HG03354 (cell line): Measurements from ENCODE around the gene BEX5.
"Not testable (repeated sequence)": the region's sequence is repeated elsewhere in the genome, so short reads cannot be mapped to it uniquely, and the experiment has no call there.

Experiments used
- ATAC-seq: cut with Tn5 transposase; IDR thresholded peaks from one replicate; pipeline ENCODE4 v1.9.1; 2021; ENCODE audit warnings: mild to moderate bottlenecking; ENCODE audit not compliant: unreplicated experiment, poor library complexity, severe bottlenecking

The BEX5 gene

GRCh38 chrX:102155806-102156179, at the start of gene BEX5:
TSS of gene BEX5 (minus strand) at chrX:102155977. CDS start at chrX:102154265, 1,712 bp downstream.
- peak; percentile 97 for ATAC-seq

DNA sequence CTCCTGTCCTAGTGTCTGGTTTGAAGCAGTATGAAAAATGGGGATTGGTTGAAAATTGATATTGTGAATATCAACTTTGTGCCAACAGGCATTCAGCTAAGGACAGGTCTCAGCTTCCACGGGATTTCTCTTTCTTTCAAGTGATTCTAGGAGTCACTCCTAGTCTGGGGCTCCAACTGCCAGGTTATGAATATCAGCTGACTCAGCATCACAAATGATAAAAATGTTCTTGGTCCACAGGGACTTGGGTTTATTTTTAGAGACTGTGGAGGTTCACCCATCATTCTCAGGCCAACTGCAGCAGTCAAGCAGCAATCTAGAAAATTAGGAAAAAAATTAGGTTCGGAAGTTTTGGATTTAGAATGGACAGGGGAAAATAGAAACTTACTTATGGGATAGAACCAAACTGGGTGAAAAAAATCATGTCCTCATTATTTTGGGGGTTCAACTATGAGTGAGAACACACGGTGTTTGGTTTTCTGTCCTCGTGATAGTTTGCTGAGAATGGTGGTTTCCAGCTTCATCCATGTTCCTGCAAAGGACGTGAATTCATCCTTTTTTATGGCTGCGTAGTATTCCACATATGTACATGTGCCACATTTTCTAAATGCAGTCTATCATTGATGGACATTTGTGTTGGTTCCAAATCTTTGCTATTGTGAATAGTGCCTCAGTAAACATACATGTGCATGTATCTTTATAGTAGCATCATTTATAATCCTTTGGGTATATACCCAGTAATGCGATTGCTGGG, 30.4 kb upstream of the BEX5 start:
- ATAC-seq = no peak

- peak; percentile 40 for ATAC-seq
These were observed 624 bp downstream of the BEX5 start for GRCh38 chrX:102154900-102155805.

GRCh38 chrX:102154218-102154860, 1.4 kb downstream of the BEX5 start:
- peak; percentile 13 for ATAC-seq

DNA sequence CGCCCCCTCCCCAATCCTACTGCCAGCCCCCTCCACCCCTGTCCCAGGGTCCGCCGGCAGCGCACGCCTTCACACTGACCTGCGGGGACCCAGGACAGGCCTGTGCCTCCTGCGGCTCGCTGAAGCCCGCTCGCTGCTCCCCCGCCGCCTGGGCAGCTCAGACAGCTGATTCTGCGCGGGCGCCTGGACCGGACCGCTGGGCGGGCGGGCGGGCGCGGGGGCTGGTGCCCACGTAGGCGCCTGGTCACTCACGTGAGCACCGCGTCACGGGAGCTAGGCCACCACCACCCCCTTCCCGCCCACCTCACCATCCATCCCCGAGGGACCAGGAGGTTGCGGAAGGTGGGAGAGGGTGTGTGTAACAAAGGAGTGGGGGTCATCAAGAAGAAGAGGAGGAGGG, 13.5 kb downstream of the BEX5 start, which contains the start of gene TCEAL6:
Gene TCEAL6 (minus strand): TSS at position 208 of the 400 bp plus-strand sequence.
- not testable (repeated sequence) for ATAC-seq

DNA sequence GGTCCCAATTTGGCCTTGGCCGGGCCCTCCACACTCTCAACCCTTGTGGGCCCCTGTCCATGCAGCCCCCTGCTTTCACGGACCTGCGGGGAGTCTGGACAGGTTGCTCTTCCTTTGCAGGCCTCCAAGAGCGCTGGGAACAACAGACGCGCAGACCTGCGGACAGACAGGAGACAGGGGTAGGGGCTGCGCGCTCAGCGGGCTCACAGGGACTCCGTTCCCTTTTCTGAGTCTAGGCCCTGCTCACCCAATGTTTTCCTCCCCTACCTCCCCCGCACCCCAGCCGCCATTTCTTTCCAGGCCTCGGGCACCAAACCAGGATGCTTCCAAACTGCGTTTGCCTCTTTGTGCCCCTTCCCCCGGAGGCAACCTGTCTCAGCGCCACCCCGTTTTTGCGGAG, 14.1 kb downstream of the BEX5 start:
- ATAC-seq = not testable (repeated sequence)

DNA sequence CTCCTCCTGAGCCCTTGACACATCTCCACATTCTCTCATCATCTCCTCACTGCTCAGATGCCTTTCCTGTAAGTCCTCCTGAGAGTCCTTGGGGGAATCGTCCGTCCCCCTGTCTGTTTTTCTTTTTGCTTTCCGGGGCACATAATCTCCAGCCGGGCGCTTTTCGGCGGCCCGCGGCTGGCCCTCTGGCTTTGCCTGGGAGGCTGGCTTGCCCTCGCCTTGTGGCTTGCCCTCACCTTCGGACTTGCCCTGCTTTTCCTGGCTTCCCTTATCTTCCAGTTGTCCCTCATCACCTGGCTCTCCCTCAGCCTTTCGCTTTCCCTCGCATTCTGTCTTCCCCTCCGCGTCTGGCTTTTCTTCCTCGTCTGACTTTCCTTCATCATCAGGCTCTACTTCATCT, 14.9 kb downstream of the BEX5 start:
- ATAC-seq = not testable (repeated sequence)

- ATAC-seq = no peak
These were observed 17.7 kb downstream of the BEX5 start for GRCh38 chrX:102138064-102138463.

- ATAC-seq = no peak
These were observed 26.3 kb downstream of the BEX5 start for GRCh38 chrX:102129473-102129872.

- ATAC-seq = no peak
These were observed 28.9 kb downstream of the BEX5 start for GRCh38 chrX:102126863-102127262.

DNA sequence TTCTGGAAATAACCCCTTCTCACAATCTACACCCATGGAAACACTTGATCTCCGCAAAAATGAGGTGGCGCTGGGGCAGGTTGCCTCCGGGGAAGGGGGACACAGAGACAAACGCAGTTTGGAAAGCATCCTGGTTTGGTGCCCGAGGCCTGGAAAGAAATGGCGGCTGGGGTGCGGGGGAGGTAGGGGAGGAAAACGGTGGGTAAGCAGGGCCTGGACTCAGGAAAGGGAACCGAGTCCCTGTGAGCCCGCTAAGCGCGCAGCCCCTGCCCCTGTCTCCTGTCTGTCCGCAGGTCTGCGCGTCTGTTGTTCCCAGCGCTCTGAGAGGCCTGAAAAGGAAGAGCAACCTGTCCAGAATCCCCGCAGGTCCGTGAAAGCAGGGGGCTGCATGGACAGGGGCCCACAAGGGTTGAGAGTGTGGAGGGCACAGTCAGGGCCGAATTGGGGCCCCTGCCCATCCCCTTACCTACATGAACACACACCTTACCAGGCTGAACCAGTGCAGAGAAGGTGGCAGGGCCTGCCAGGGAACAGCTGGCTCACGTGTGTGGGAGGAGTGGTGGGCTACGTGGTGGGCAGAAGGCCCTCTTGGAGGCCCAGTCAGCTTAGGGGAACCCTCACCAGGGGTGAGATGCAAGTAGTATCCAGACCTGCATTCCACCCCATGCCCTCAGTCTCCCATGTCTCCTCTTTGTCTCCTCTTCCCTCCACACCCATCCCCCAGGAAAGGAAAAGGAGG, 29.5 kb downstream of the BEX5 start:
- not testable (repeated sequence) for ATAC-seq

DNA sequence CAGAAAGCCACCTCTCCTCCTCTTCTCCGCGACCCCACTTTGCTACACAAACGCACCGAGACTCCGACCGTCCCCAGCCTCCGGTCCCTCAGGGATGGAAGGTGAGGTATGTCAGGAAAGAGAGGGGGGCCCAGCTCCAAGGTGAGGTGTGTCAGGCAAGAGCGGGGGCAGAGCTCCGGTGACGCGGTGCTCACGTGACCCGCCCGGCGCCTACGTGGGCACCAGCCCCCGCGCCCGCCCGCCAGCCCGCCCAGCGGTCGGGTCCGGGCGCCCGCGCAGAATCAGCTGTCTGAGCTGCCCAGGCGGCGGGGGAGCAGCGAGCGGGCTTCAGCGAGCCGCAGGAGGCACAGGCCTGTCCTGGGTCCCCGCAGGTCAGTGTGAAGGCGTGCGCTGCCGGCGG, 30.3 kb downstream of the BEX5 start, which contains the start of gene TCEAL2:
Gene TCEAL2 (plus strand): TSS at position 244 of the 400 bp plus-strand sequence. CDS start 1,152 bp downstream, outside the sequence.
- ATAC-seq = not testable (repeated sequence)

- ATAC-seq = not testable (repeated sequence)
These were observed 30.8 kb downstream of the BEX5 start for GRCh38 chrX:102125014-102125413.

DNA sequence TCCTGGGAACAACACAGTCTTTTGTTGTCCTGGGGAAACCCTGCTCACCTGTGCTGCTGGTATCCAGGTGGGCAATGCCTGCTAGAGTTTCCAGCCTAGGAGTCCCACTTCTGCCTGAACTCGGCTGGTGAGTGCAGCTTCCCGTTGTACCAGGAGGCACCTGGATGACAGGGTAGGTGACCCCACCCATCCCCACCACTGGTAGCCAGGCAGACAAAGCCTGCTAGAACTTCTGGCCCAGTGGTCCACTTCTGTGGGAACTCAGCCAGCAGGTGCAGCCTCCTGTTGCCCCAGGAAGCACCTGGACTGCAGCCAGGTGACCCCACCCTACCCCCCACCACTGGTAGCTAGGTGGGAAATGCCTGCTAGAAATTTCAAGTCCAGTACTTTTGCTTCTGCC, 40.0 kb downstream of the BEX5 start:
- ATAC-seq = no peak

GRCh38 chrX:102113367-102113766, 42.4 kb downstream of the BEX5 start:
- ATAC-seq = no peak
